WTC11 (cell line): ENCODE results near the gene MLEC. TPM values are rescaled to one million over a fixed set of nuclear protein-coding genes. Genes with fewer than 3 reads are reported as not detected.

Experiments
- ATAC-seq: fragments of 200-7000 bp; cut with Tn5 transposase; 2 replicates; pipeline ENCODE4 v1.10.0; 2021; ENCODE audit warnings: mild to moderate bottlenecking, moderate library complexity
- CTCF ChIA-PET: fragments of 300-600 bp; sonication (Branson Sonifier 250); formaldehyde crosslinking; loops from one replicate; lab custom pipeline; 2021; ENCODE audit warnings: antibody characterized with exemption; lab: Charles Lee
- POLR2A ChIA-PET: fragments of 350-600 bp; sonication (Branson Sonifier 250); formaldehyde crosslinking; loops from one replicate; lab custom pipeline; 2021; ENCODE audit warnings: antibody characterized with exemption; lab: Charles Lee
- DNase-seq: peaks from one replicate; pipeline ENCODE4 v3.0.0; 2021; ENCODE audit warnings: low spot score
- H3K27ac Mint-ChIP-seq: 2 replicates; pipeline ENCODE4 v1.8.0; 2021; ENCODE audit warnings: mixed read lengths
- H3K27me3 Mint-ChIP-seq: 2 replicates; pipeline ENCODE4 v1.8.0; 2021; ENCODE audit warnings: low read depth, mild to moderate bottlenecking, moderate library complexity, mixed read lengths
- H3K36me3 Mint-ChIP-seq: 2 replicates; pipeline ENCODE4 v1.8.0; 2021; ENCODE audit warnings: mixed read lengths
- H3K4me1 Mint-ChIP-seq: 2 replicates; pipeline ENCODE4 v1.8.0; 2022; ENCODE audit warnings: mixed read lengths
- H3K4me3 Mint-ChIP-seq: 2 replicates; pipeline ENCODE4 v1.8.0; 2021; ENCODE audit warnings: mild to moderate bottlenecking, moderate library complexity, mixed read lengths
- H3K9me3 Mint-ChIP-seq: 2 replicates; pipeline ENCODE4 v1.8.0; 2021; ENCODE audit warnings: mixed read lengths
- AFF4 ChIP-seq: sonication (generic); formaldehyde crosslinking; IDR thresholded peaks from 2 replicates; pipeline ENCODE4 v1.8.1; 2023; ENCODE audit warnings: mild to moderate bottlenecking, missing genetic modification reagents, borderline replicate concordance
- FOXP1 ChIP-seq: sonication (generic); formaldehyde crosslinking; IDR thresholded peaks from 2 replicates; pipeline ENCODE4 v1.8.0; 2022; ENCODE audit warnings: missing genetic modification reagents, mild to moderate bottlenecking, moderate library complexity, borderline replicate concordance
- GTF2I ChIP-seq: fragments of 250-450 bp; sonication (Bioruptor Pico); conservative IDR thresholded peaks from 2 replicates; pipeline ENCODE4 v1.4.0; 2021; ENCODE audit warnings: mild to moderate bottlenecking
- JUN ChIP-seq: sonication (generic); formaldehyde crosslinking; IDR thresholded peaks from 2 replicates; pipeline ENCODE4 v1.8.0; 2023; ENCODE audit warnings: mild to moderate bottlenecking, missing genetic modification reagents
- MYBL2 ChIP-seq: sonication (generic); formaldehyde crosslinking; IDR thresholded peaks from 2 replicates; pipeline ENCODE4 v1.8.1; 2023; ENCODE audit warnings: mild to moderate bottlenecking, moderate library complexity, missing genetic modification reagents
- NR2C2 ChIP-seq: sonication (generic); formaldehyde crosslinking; IDR thresholded peaks from 2 replicates; pipeline ENCODE4 v1.8.0; 2022; ENCODE audit warnings: mild to moderate bottlenecking, missing genetic modification reagents
- SMAD3 ChIP-seq: sonication (generic); formaldehyde crosslinking; IDR thresholded peaks from 2 replicates; pipeline ENCODE4 v1.8.0; 2022; ENCODE audit warnings: missing genetic modification reagents, mild to moderate bottlenecking, borderline replicate concordance
- SP1 ChIP-seq: sonication (generic); formaldehyde crosslinking; conservative IDR thresholded peaks from 2 replicates; pipeline ENCODE4 v1.8.1; 2022; ENCODE audit warnings: missing genetic modification reagents
- STAT6 ChIP-seq: sonication (generic); formaldehyde crosslinking; conservative IDR thresholded peaks from 2 replicates; pipeline ENCODE4 v1.8.1; 2023; ENCODE audit warnings: mild to moderate bottlenecking, low read depth, missing genetic modification reagents, moderate library complexity
- TEAD1 ChIP-seq: sonication (generic); formaldehyde crosslinking; IDR thresholded peaks from 2 replicates; pipeline ENCODE4 v1.8.0; 2022; ENCODE audit warnings: mild to moderate bottlenecking, missing genetic modification reagents
- ZNF232 ChIP-seq: sonication (generic); formaldehyde crosslinking; IDR thresholded peaks from 2 replicates; pipeline ENCODE4 v1.8.0; 2022; ENCODE audit warnings: mild to moderate bottlenecking, missing genetic modification reagents
- ZNF423 ChIP-seq: fragments of 250-450 bp; sonication (Bioruptor Pico); IDR thresholded peaks from 2 replicates; pipeline ENCODE4 v2.1.2; 2022; ENCODE audit warnings: mild to moderate bottlenecking, moderate library complexity
- ZNF512 ChIP-seq: sonication (generic); formaldehyde crosslinking; IDR thresholded peaks from 2 replicates; pipeline ENCODE4 v1.8.1; 2022; ENCODE audit warnings: missing genetic modification reagents, borderline replicate concordance
- ZNF671 ChIP-seq: fragments of 250-450 bp; sonication (Bioruptor Pico); IDR thresholded peaks from 2 replicates; pipeline ENCODE4 v1.8.0; 2021; ENCODE audit warnings: mild to moderate bottlenecking
- ZSCAN18 ChIP-seq: fragments of 250-450 bp; sonication (Bioruptor Pico); IDR thresholded peaks from 2 replicates; pipeline ENCODE4 v2.1.2; 2022; ENCODE audit warnings: mild to moderate bottlenecking, moderate library complexity
- total RNA-seq: library from RNA; stranded (reverse); gene quantifications from 3 replicates; pipeline ENCODE4 v1.2.3, GENCODE V29; 2021
- TF ChIP-seq, protein P1 (sequence below): sonication (generic); formaldehyde crosslinking; IDR thresholded peaks from 2 replicates; pipeline ENCODE4 v1.8.0; 2022; ENCODE audit warnings: mild to moderate bottlenecking, missing genetic modification reagents

The MLEC gene
- total RNA-seq, 1 experiment from 2014 or later: 278 TPM

- TF ChIP-seq AFF4 (CRISPR knock-in tag) (no peak), GTF2I (no peak)
- TF ChIP-seq, all 79 proteins: peak for 0
Observed at GRCh38 chr12:120708651-120709050, 21.7 kb downstream of the MLEC start (continued).

GRCh38 chr12:120710031-120710804 is 23.3 kb downstream of the MLEC start, which contains the start of gene UNC119B:
Gene UNC119B (plus strand): TSS chr12:120710458. CDS start chr12:120710475, 17 bp downstream.
- Mint-ChIP-seq H3K27ac (peak within 1 kb of the TSS; percentile 64), H3K4me1 (peaks cover 26% of the 10 kb centered on the region), H3K36me3 (peaks cover 19% of the 10 kb centered on the region), H3K27me3 (no peaks in the 10 kb centered on the region), H3K9me3 (no peaks in the 10 kb centered on the region), H3K4me3 (peak within 1 kb of the TSS; percentile 79)
- ChIA-PET CTCF (interaction anchor here (1.4 to 4.2 kb wide), 3 partner anchors 58 to 81 kb away, joined by 6 to 48 read pairs (median 8); no protein-coding TSS in a partner anchor), POLR2A (interaction anchor here (0.7 to 1.5 kb wide), 3 partner anchors 21 to 28 kb away, joined by 3 to 4 read pairs (median 4); no protein-coding TSS in a partner anchor)
- ATAC-seq (peak; percentile 89), DNase-seq (peak; percentile 72)
- TF ChIP-seq JUN: 0 out of 2 replicates have a peak, but pooled peaks have one; percentile 56
- TF ChIP-seq NR2C2 (CRISPR knock-in tag): 0 out of 2 replicates have a peak, but pooled peaks have one; percentile 11
- TF ChIP-seq ZNF671: no peak
- no peak for TF ChIP-seq ZSCAN18 (CRISPR knock-in tag)
- 0 out of 2 replicates have a peak, but pooled peaks have one; percentile 57 for TF ChIP-seq ZNF232 (CRISPR knock-in tag)
- no peak for TF ChIP-seq ZNF423
- no peak for TF ChIP-seq TEAD1 (CRISPR knock-in tag)
- TF ChIP-seq, protein P1, sequence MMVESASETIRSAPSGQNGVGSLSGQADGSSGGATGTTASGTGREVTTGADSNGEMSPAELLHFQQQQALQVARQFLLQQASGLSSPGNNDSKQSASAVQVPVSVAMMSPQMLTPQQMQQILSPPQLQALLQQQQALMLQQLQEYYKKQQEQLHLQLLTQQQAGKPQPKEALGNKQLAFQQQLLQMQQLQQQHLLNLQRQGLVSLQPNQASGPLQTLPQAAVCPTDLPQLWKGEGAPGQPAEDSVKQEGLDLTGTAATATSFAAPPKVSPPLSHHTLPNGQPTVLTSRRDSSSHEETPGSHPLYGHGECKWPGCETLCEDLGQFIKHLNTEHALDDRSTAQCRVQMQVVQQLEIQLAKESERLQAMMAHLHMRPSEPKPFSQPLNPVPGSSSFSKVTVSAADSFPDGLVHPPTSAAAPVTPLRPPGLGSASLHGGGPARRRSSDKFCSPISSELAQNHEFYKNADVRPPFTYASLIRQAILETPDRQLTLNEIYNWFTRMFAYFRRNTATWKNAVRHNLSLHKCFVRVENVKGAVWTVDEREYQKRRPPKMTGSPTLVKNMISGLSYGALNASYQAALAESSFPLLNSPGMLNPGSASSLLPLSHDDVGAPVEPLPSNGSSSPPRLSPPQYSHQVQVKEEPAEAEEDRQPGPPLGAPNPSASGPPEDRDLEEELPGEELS (CRISPR knock-in tag): 0 out of 2 replicates have a peak, but pooled peaks have one; percentile 34
- no peak for TF ChIP-seq ZNF512 (CRISPR knock-in tag)
- TF ChIP-seq FOXP1 (CRISPR knock-in tag): 0 out of 2 replicates have a peak, but pooled peaks have one; percentile 17
- TF ChIP-seq STAT6 (CRISPR knock-in tag): no peak
- TF ChIP-seq MYBL2 (CRISPR knock-in tag): no peak
- peak; percentile 35; the same call in 1 of the 2 replicates for TF ChIP-seq SMAD3 (CRISPR knock-in tag)
- TF ChIP-seq SP1 (CRISPR knock-in tag): peak; percentile 22; the same call in 1 of the 2 replicates
